OCI-LY1 (cell line): ENCODE data around the gene ITM2B.

ENCODE experiments used
- H2AFZ ChIP-seq: fragments of 200-600 bp; sonication (generic), shearing (Covaris generic); 2 replicates; pipeline ENCODE4 v1.6.0; 2014; ENCODE audit warnings: antibody characterized with exemption, mild to moderate bottlenecking, low read length
- H3F3A ChIP-seq: fragments of 200-600 bp; sonication (generic), shearing (Covaris generic); 2 replicates; pipeline ENCODE4 v1.6.0; 2014; ENCODE audit warnings: mild to moderate bottlenecking, antibody characterized with exemption, low read length, moderate library complexity; ENCODE audit not compliant: insufficient read depth
- H3K27ac ChIP-seq: fragments of 200-600 bp; sonication (generic); 2 replicates; pipeline ENCODE4 v1.5.1; 2014; ENCODE audit warnings: low read length, mixed run types, mild to moderate bottlenecking, low read depth; ENCODE audit not compliant: poor library complexity, severe bottlenecking
- H3K27me3 ChIP-seq: fragments of 200-600 bp; sonication (generic); 2 replicates; pipeline ENCODE4 v1.6.0; 2014; ENCODE audit warnings: antibody characterized with exemption, mild to moderate bottlenecking, low read length, moderate library complexity; ENCODE audit not compliant: insufficient read depth
- H3K36me3 ChIP-seq: fragments of 200-600 bp; sonication (generic); 2 replicates; pipeline ENCODE4 v1.6.1; 2014; ENCODE audit warnings: mild to moderate bottlenecking, antibody characterized with exemption, low read length, moderate library complexity, mixed read lengths; ENCODE audit not compliant: insufficient read depth
- H3K4me1 ChIP-seq: fragments of 200-600 bp; sonication (generic); 2 replicates; pipeline ENCODE4 v1.5.1; 2014; ENCODE audit warnings: mild to moderate bottlenecking, low read length, moderate library complexity; ENCODE audit not compliant: insufficient read depth, severe bottlenecking
- H3K4me2 ChIP-seq: fragments of 200-600 bp; sonication (generic), shearing (Covaris generic); 2 replicates; pipeline ENCODE4 v1.6.1; 2014; ENCODE audit warnings: low read length
- H3K4me3 ChIP-seq: fragments of 200-600 bp; sonication (generic); 2 replicates; pipeline ENCODE4 v1.5.1; 2014; ENCODE audit warnings: low read length, low read depth, mild to moderate bottlenecking, mixed read lengths; ENCODE audit not compliant: poor library complexity, severe bottlenecking
- H3K79me2 ChIP-seq: fragments of 200-600 bp; shearing (Covaris generic); 2 replicates; pipeline ENCODE4 v1.6.1; 2016; ENCODE audit warnings: mixed run types, low read length, mixed read lengths; ENCODE audit not compliant: insufficient read depth
- H3K9ac ChIP-seq: fragments of 200-600 bp; sonication (generic), shearing (Covaris generic); 2 replicates; pipeline ENCODE4 v1.6.1; 2014; ENCODE audit warnings: mild to moderate bottlenecking, low read length, mixed read lengths
- H3K9me2 ChIP-seq: fragments of 200-600 bp; sonication (generic), shearing (Covaris generic); 2 replicates; pipeline ENCODE4 v1.6.1; 2014; ENCODE audit warnings: low read depth, mild to moderate bottlenecking, low read length, mixed read lengths
- H3K9me3 ChIP-seq: fragments of 200-600 bp; shearing (Covaris generic); 2 replicates; pipeline ENCODE4 v1.6.1; 2014; ENCODE audit warnings: low read length, mixed read lengths
- H4K20me1 ChIP-seq: fragments of 200-600 bp; sonication (generic), shearing (Covaris generic); 2 replicates; pipeline ENCODE4 v1.6.0; 2016; ENCODE audit warnings: mild to moderate bottlenecking, low read length; ENCODE audit not compliant: insufficient read depth
- EZH2 ChIP-seq: fragments of 200-600 bp; sonication (generic), shearing (Covaris generic); IDR thresholded peaks from 2 replicates; pipeline ENCODE4 v1.8.0; 2017; ENCODE audit warnings: borderline replicate concordance, mixed run types, mild to moderate bottlenecking, antibody characterized with exemption, low read length, moderate library complexity, mixed read lengths
- TF ChIP-seq, protein P1 (sequence below): fragments of 200-600 bp; sonication (generic), shearing (Covaris generic); IDR thresholded peaks from 2 replicates; pipeline ENCODE4 v1.5.1; 2017; ENCODE audit warnings: mild to moderate bottlenecking, antibody characterized with exemption, low read length, moderate library complexity, mixed read lengths

Gene ITM2B

GRCh38 chr13:48220981-48221685 lies 11.9 kb upstream of the ITM2B start:
- H2AFZ ChIP-seq: no peak overlapping the region
- no peak overlapping the region for H3K4me2 ChIP-seq
- no peaks in the 10 kb centered on the region for H4K20me1 ChIP-seq
- no peaks in the 10 kb centered on the region for H3F3A ChIP-seq
- H3K9ac ChIP-seq: no peak overlapping the region
- no peaks in the 10 kb centered on the region for H3K36me3 ChIP-seq
- TF ChIP-seq EZH2: no peak
- TF ChIP-seq, protein P1, sequence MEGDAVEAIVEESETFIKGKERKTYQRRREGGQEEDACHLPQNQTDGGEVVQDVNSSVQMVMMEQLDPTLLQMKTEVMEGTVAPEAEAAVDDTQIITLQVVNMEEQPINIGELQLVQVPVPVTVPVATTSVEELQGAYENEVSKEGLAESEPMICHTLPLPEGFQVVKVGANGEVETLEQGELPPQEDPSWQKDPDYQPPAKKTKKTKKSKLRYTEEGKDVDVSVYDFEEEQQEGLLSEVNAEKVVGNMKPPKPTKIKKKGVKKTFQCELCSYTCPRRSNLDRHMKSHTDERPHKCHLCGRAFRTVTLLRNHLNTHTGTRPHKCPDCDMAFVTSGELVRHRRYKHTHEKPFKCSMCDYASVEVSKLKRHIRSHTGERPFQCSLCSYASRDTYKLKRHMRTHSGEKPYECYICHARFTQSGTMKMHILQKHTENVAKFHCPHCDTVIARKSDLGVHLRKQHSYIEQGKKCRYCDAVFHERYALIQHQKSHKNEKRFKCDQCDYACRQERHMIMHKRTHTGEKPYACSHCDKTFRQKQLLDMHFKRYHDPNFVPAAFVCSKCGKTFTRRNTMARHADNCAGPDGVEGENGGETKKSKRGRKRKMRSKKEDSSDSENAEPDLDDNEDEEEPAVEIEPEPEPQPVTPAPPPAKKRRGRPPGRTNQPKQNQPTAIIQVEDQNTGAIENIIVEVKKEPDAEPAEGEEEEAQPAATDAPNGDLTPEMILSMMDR: no peak
- no peaks in the 10 kb centered on the region for H3K9me2 ChIP-seq
- no peaks in the 10 kb centered on the region for H3K79me2 ChIP-seq
- no peak overlapping the region for H3K27ac ChIP-seq
- H3K27me3 ChIP-seq: no peaks in the 10 kb centered on the region
- no peak overlapping the region for H3K4me3 ChIP-seq
- H3K4me1 ChIP-seq: no peaks in the 10 kb centered on the region
- H3K9me3 ChIP-seq: no peaks in the 10 kb centered on the region

GRCh38 chr13:48221686-48222187 lies 11.3 kb upstream of the ITM2B start:
- H3K4me3 ChIP-seq: no peak overlapping the region
- H2AFZ ChIP-seq: no peak overlapping the region
- H3K27ac ChIP-seq: no peak overlapping the region

DNA sequence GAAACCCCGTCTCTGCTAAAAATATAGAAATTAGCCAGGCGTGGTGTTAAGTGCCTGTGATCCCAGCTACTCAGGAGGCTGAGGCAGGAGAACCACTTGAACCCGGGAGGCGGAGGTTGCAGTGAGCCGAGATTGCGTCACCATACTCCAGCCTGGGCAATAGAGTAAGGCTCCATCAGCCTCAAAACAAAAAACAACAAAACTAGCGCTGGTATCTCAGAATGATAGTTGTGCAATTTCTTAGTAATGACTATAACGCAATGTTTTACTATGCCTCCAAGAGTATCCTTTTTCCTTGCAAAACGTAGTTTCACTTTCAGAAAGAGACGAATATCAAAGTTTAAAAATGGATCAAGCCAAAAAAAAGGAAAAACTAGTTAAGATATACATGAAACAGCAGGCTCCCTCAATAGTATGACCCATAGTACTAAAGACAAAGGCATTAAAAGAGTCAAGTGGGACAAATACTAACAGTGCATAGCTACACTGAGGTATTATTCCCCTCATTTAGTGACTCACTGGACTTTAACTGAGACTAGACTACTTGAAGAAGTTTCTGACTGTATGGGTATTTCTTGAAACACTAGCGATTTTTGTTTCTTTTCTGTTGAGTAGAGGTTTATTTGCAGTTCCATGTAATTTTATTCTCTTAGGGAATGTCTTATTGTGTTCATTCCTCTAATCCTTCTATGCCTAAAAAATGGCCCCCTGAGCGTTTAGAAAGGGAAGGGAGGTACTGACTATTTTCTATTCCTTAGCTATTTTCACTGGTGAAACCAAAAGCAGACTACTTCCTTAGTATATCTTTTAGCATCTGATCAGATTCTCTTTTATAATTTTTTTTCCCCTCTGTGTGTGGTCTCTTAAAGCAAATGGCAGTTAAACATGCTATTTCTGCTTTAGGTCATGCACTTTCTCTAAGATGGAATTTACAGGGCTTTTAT lies 10.4 kb upstream of the ITM2B start:
- Histone ChIP-seq H4K20me1 (no peaks in the 10 kb centered on the region), H3K9me3 (no peaks in the 10 kb centered on the region), H3K27me3 (no peaks in the 10 kb centered on the region), H3K4me2 (no peak overlapping the region), H3K27ac (no peak overlapping the region), H2AFZ (no peak overlapping the region), H3F3A (no peaks in the 10 kb centered on the region), H3K4me1 (no peaks in the 10 kb centered on the region), H3K4me3 (no peak overlapping the region), H3K36me3 (no peaks in the 10 kb centered on the region), H3K79me2 (no peaks in the 10 kb centered on the region), H3K9ac (no peak overlapping the region), H3K9me2 (no peaks in the 10 kb centered on the region)
- TF ChIP-seq EZH2: no peak
- TF ChIP-seq, protein P1: no peak

More at GRCh38 chr13:48221686-48222187, 11.3 kb upstream of the ITM2B start:
- Histone ChIP-seq H3K9me3 (no peaks in the 10 kb centered on the region), H3K79me2 (no peaks in the 10 kb centered on the region), H3K9me2 (no peaks in the 10 kb centered on the region), H3K36me3 (no peaks in the 10 kb centered on the region), H3K27me3 (no peaks in the 10 kb centered on the region), H4K20me1 (no peaks in the 10 kb centered on the region), H3F3A (no peaks in the 10 kb centered on the region), H3K4me2 (no peak overlapping the region), H3K9ac (no peak overlapping the region), H3K4me1 (no peaks in the 10 kb centered on the region)
- no peak for TF ChIP-seq EZH2
- TF ChIP-seq, protein P1: no peak
